A549 (cell line): ENCODE results near the gene COLEC12. TPM values are rescaled to one million over a fixed set of nuclear protein-coding genes. Genes with fewer than 3 reads are reported as not detected.

ENCODE experiments used
- ATAC-seq, 2 experiments: fragments of 200-7000 bp in 1 of 2; fragments of >200 bp in 1 of 2; cut with Nextera tagmentation in 1 of 2; cut with Tn5 transposase in 1 of 2; 3 replicates each; pipeline versions ENCODE4 v1.8.0 to v1.9.1; 2018 to 2020; ENCODE audit warnings: mild to moderate bottlenecking in 1 of 2, moderate library complexity in 1 of 2
- CTCF ChIA-PET: fragments of 300-600 bp; sonication (Branson Sonifier 250); formaldehyde crosslinking; extraction: SDS; loops from one replicate; lab custom pipeline; 2021; ENCODE audit warnings: antibody characterized with exemption, inconsistent platforms; lab: Yijun Ruan, JAX
- POLR2A ChIA-PET: fragments of 350-600 bp; formaldehyde crosslinking; extraction: SDS; loops from one replicate; lab custom pipeline; 2021; ENCODE audit warnings: antibody characterized with exemption, inconsistent platforms; lab: Yijun Ruan, JAX
- DNase-seq, 2 experiments: peaks; one replicate each; pipeline versions ENCODE4 v3.0.0 to v3.0.0-alpha.2; 2011 to 2016; ENCODE audit warnings: low read depth in 1 of 2, low spot score in 1 of 2
- FAIRE-seq: peaks from 2 replicates; lab custom pipeline; 2011; peaks lifted over from hg19 to GRCh38; lab: Jason Lieb, UNC
- H3K27ac ChIP-seq, 2 experiments: fragments of >200 bp; sonication (Bioruptor Twin); formaldehyde crosslinking; 3 replicates each; pipeline ENCODE4 v1.5.1; 2016 to 2017
- H3K4me1 ChIP-seq: fragments of >200 bp; sonication (Bioruptor Twin); formaldehyde crosslinking; 3 replicates; pipeline ENCODE4 v1.6.1; 2016
- H3K4me2 ChIP-seq: fragments of >200 bp; sonication (Bioruptor Twin); formaldehyde crosslinking; 3 replicates; pipeline ENCODE4 v1.6.1; 2016
- H3K4me3 ChIP-seq: fragments of >200 bp; sonication (Bioruptor Twin); formaldehyde crosslinking; 3 replicates; pipeline ENCODE4 v1.5.1; 2016
- H3K9me3 ChIP-seq: fragments of >200 bp; sonication (Bioruptor Twin); formaldehyde crosslinking; 3 replicates; pipeline ENCODE4 v1.6.1; 2016
- CBX2 ChIP-seq: fragments of 200-600 bp; sonication (generic); IDR thresholded peaks from 2 replicates; pipeline ENCODE4 v1.6.1; 2016; ENCODE audit warnings: low read depth, mild to moderate bottlenecking, borderline replicate concordance
- CBX8 ChIP-seq: fragments of 200-600 bp; sonication (generic); IDR thresholded peaks from 2 replicates; pipeline ENCODE4 v1.6.1; 2016
- CEBPB ChIP-seq, 2 experiments: fragments of >200 bp in 1 of 2; sonication (Bioruptor Twin) in 1 of 2; formaldehyde crosslinking in 1 of 2; IDR thresholded peaks; 2 replicates each; pipeline ENCODE4 v1.6.1; 2012 to 2016
- CHD2 ChIP-seq: fragments of 150-350 bp; IDR thresholded peaks from 2 replicates; pipeline ENCODE4 v1.6.1; 2014; ENCODE audit warnings: low read length; ENCODE audit not compliant: partially characterized antibody
- CHD4 ChIP-seq: fragments of 200-600 bp; sonication (generic); IDR thresholded peaks from 2 replicates; pipeline ENCODE4 v1.6.1; 2016; ENCODE audit warnings: antibody characterized with exemption, mild to moderate bottlenecking, borderline replicate concordance
- EHMT2 ChIP-seq: fragments of 200-600 bp; sonication (generic); IDR thresholded peaks from 2 replicates; pipeline ENCODE4 v1.6.1; 2016; ENCODE audit warnings: antibody characterized with exemption, low read depth, mild to moderate bottlenecking, moderate library complexity
- ELK1 ChIP-seq: fragments of 150-350 bp; IDR thresholded peaks from 2 replicates; pipeline ENCODE4 v1.6.1; 2014; ENCODE audit warnings: low read depth, mild to moderate bottlenecking, low read length
- EP300 ChIP-seq, 2 experiments: fragments of >200 bp; sonication (Bioruptor Twin); formaldehyde crosslinking; IDR thresholded peaks; 2 replicates in 1 of 2; 3 replicates in 1 of 2; pipeline ENCODE4 v1.6.1; 2016 to 2017
- FOSB ChIP-seq: fragments of 250-450 bp; sonication (Bioruptor Pico); IDR thresholded peaks from 2 replicates; pipeline ENCODE4 v1.5.0; 2020; ENCODE audit warnings: mild to moderate bottlenecking, moderate library complexity
- FOSL2 ChIP-seq, 2 experiments: fragments of 450-650 bp in 1 of 2; fragments of >200 bp in 1 of 2; sonication (Bioruptor Twin) in 1 of 2; formaldehyde crosslinking; IDR thresholded peaks; 2 replicates each; pipeline versions ENCODE4 v1.5.0 to v1.6.1; 2016 to 2020; ENCODE audit warnings: mild to moderate bottlenecking in 1 of 2, moderate library complexity in 1 of 2
- FOXS1 ChIP-seq: fragments of 250-450 bp; sonication (Bioruptor Pico); IDR thresholded peaks from 2 replicates; pipeline ENCODE4 v1.5.0; 2020; ENCODE audit warnings: mild to moderate bottlenecking, moderate library complexity
- HEYL ChIP-seq: fragments of 250-450 bp; sonication (Bioruptor Pico); IDR thresholded peaks from 2 replicates; pipeline ENCODE4 v1.8.0; 2021; ENCODE audit warnings: mild to moderate bottlenecking, moderate library complexity
- HOXA7 ChIP-seq: fragments of 250-450 bp; sonication (Bioruptor Pico); IDR thresholded peaks from 2 replicates; pipeline ENCODE4 v1.5.0; 2020; ENCODE audit warnings: mild to moderate bottlenecking, moderate library complexity
- HOXB13 ChIP-seq: fragments of 250-450 bp; sonication (Bioruptor Pico); IDR thresholded peaks from 2 replicates; pipeline ENCODE4 v1.5.0; 2020; ENCODE audit warnings: low read depth, mild to moderate bottlenecking, moderate library complexity
- HOXB5 ChIP-seq: fragments of 250-450 bp; sonication (Bioruptor Pico); IDR thresholded peaks from 2 replicates; pipeline ENCODE4 v1.5.0; 2020; ENCODE audit warnings: mild to moderate bottlenecking, moderate library complexity
- JUNB ChIP-seq: fragments of >200 bp; sonication (Bioruptor Twin); formaldehyde crosslinking; IDR thresholded peaks from 2 replicates; pipeline ENCODE4 v1.6.1; 2016
- KDM1A ChIP-seq: fragments of 200-600 bp; sonication (generic); IDR thresholded peaks from 2 replicates; pipeline ENCODE4 v1.6.1; 2016; ENCODE audit warnings: low read depth, mild to moderate bottlenecking
- MAZ ChIP-seq: fragments of 150-350 bp; IDR thresholded peaks from 2 replicates; pipeline ENCODE4 v1.6.1; 2014; ENCODE audit warnings: antibody characterized with exemption, low read depth, low read length, borderline replicate concordance
- NR3C1 ChIP-seq: fragments of >200 bp; sonication (Bioruptor Twin); formaldehyde crosslinking; IDR thresholded peaks from 3 replicates; pipeline ENCODE4 v1.6.1; 2017
- PBX3 ChIP-seq: IDR thresholded peaks from 2 replicates; pipeline ENCODE4 v1.6.1; 2012
- POLR2AphosphoS2 ChIP-seq: conservative IDR thresholded peaks from 2 replicates; pipeline ENCODE4 v1.6.1; 2012; ENCODE audit warnings: low read length, improper control_type of control experiment, inconsistent platforms
- RAD21 ChIP-seq, 2 experiments: fragments of >200 bp in 1 of 2; sonication (Bioruptor Twin) in 1 of 2; formaldehyde crosslinking in 1 of 2; IDR thresholded peaks in 1 of 2; conservative IDR thresholded peaks in 1 of 2; 2 replicates in 1 of 2; 3 replicates in 1 of 2; pipeline ENCODE4 v1.6.1; 2012 to 2018; ENCODE audit warnings: inconsistent platforms in 1 of 2
- REST ChIP-seq: fragments of 200-600 bp; sonication (generic); IDR thresholded peaks from 2 replicates; pipeline ENCODE4 v1.6.1; 2016; ENCODE audit warnings: antibody characterized with exemption, mild to moderate bottlenecking, moderate library complexity
- SMC3 ChIP-seq: fragments of >200 bp; sonication (Bioruptor Twin); formaldehyde crosslinking; IDR thresholded peaks from 3 replicates; pipeline ENCODE4 v1.6.1; 2018; ENCODE audit warnings: inconsistent platforms
- USF2 ChIP-seq: fragments of 450-650 bp; IDR thresholded peaks from 2 replicates; pipeline ENCODE4 v1.6.1; 2014; ENCODE audit warnings: antibody characterized with exemption
- WGBS: methylation state at CpG from one replicate; pipeline ENCODE4 v1.1.6; 2017; ENCODE audit errors: missing lambda C conversion rate; 5-methylcytosine and 5-hydroxymethylcytosine counted together
- polyA plus RNA-seq, 4 experiments: library from polyadenylated mRNA; depleted of rRNA in 3 of 4; stranded (reverse); fragments of >200 nt; fragmentation: RNase III in 1 of 4; extraction: RNeasy Plus Mini Kit Qiagen cat#74134 plus additional on column Dnase treatment in 1 of 4; gene quantifications; 2 replicates in 3 of 4; 3 replicates in 1 of 4; pipeline ENCODE4 v1.2.3, GENCODE V29; 2011 to 2017

The COLEC12 gene
- polyA plus RNA-seq, 2 of the 4 experiments (the other 2 are of a cell fraction), result 0.01 TPM; not detected in 1

GRCh38 chr18:361100-361732 lies 139.3 kb downstream of the COLEC12 start:
- Histone ChIP-seq H3K27ac (no peak overlapping the region), H3K4me3 (no peak overlapping the region), H3K9me3 (no peaks in the 10 kb centered on the region), H3K4me1 (no peaks in the 10 kb centered on the region), H3K4me2 (no peak overlapping the region)
- ChIA-PET CTCF (no interaction called here), POLR2A (no interaction called here)
- ATAC-seq, result no peak
- no peak for DNase-seq
- no peak for FAIRE-seq
- WGBS, result 73% methylated on average over 7 of the region's 7 CpGs
- TF ChIP-seq EHMT2 (no peak), FOSB (CRISPR knock-in tag) (no peak), KDM1A (no peak), ELK1 (no peak), CHD4 (no peak), HOXB5 (no peak), CBX8 (no peak), NR3C1 (no peak), HOXA7 (CRISPR knock-in tag) (no peak), FOSL2 (IDR thresholded peaks at IDR 0.05) (no peak), FOSL2 (CRISPR knock-in tag; IDR thresholded peaks at IDR 0.05) (no peak), REST (no peak), EP300 (IDR thresholded peaks at IDR 0.05) (no peak), JUNB (no peak), CEBPB (IDR thresholded peaks at IDR 0.05) (no peak), CHD2 (no peak), HOXB13 (no peak)

- H3K9me3 ChIP-seq, result no peaks in the 10 kb centered on the region
- ATAC-seq (no peak), DNase-seq (no peak), FAIRE-seq (no peak)
- H3K4me3 ChIP-seq, result no peak overlapping the region
- H3K4me1 ChIP-seq, result no peaks in the 10 kb centered on the region
- no peak overlapping the region for H3K27ac ChIP-seq
- no peak overlapping the region for H3K4me2 ChIP-seq
- ChIA-PET POLR2A (no interaction called here), CTCF (no interaction called here)
- WGBS, result 23% methylated on average over 2 of the region's 2 CpGs
- TF ChIP-seq CBX2 (no peak), RAD21 (conservative IDR thresholded peaks at IDR 0.05 in 1 of 2, IDR thresholded peaks at IDR 0.05 in 1 of 2) (no peak), FOXS1 (CRISPR knock-in tag) (no peak), POLR2AphosphoS2 (no peak), HEYL (CRISPR knock-in tag) (no peak), MAZ (no peak), USF2 (no peak), CHD4 (no peak), PBX3 (no peak), SMC3 (no peak), FOSL2 (IDR thresholded peaks at IDR 0.05) (no peak), FOSL2 (CRISPR knock-in tag; IDR thresholded peaks at IDR 0.05) (no peak)
Measured at GRCh38 chr18:360676-361075, 139.8 kb downstream of the COLEC12 start.
